ENCODE data around the gene PPP1R3A. TPM values are rescaled to one million over a fixed set of nuclear protein-coding genes. Genes with fewer than 3 reads are reported as not detected.

Gene PPP1R3A
- total RNA-seq, 2 donors from 2014 or later = not detected

GRCh38 chr7:113904521-113904920 is 14.3 kb downstream of the PPP1R3A start:
- Mint-ChIP-seq H3K36me3 (ENCODE audit: low read depth) (no peaks in the 10 kb centered on the region), H3K4me1 (no peaks in the 10 kb centered on the region), H3K4me3 (no peak overlapping the region), H3K27ac (no peak overlapping the region), H3K27me3 (ENCODE audit: insufficient read depth) (peaks cover 41% of the 10 kb centered on the region), H3K9me3 (no peaks in the 10 kb centered on the region)
- peaks cover 73% of the 10 kb centered on the region for H3K27me3 ChIP-seq (ENCODE audit: control insufficient read depth, insufficient read depth, low read length, poor library complexity, severe bottlenecking)
- H3K9me3 ChIP-seq (ENCODE audit: control insufficient read depth, low read length) = no peaks in the 10 kb centered on the region
- H3K9ac ChIP-seq (ENCODE audit: extremely low read depth, low read length, poor library complexity, severe bottlenecking) = no peak overlapping the region
- no peak overlapping the region for H3K4me3 ChIP-seq (ENCODE audit: low read length)
- TF ChIP-seq CTCF (conservative IDR thresholded peaks at IDR 0.05) = no peak
- no peaks in the 10 kb centered on the region for H3K36me3 ChIP-seq (ENCODE audit: control insufficient read depth, insufficient read depth, low read length)
- no peak overlapping the region for H3K27ac ChIP-seq (ENCODE audit: low read depth, low read length)
- no peaks in the 10 kb centered on the region for H3K4me1 ChIP-seq (ENCODE audit: control insufficient read depth, insufficient read depth, low read length)
- 83% methylated on average over 1 of the region's 1 CpG; no CpG with 5 or more reads in 1 of the 2 experiments for WGBS, 2 experiments (ENCODE audit: insufficient coverage in 1 of 2, insufficient read length in 1 of 2)
- no peak for DNase-seq

GRCh38 chr7:113892818-113893217 is 26.0 kb downstream of the PPP1R3A start:
- TF ChIP-seq CTCF (conservative IDR thresholded peaks at IDR 0.05) = no peak
- Histone ChIP-seq H3K4me1 (ENCODE audit: control insufficient read depth, insufficient read depth, low read length) (no peaks in the 10 kb centered on the region), H3K9me3 (ENCODE audit: control insufficient read depth, low read length) (no peaks in the 10 kb centered on the region), H3K27me3 (ENCODE audit: control insufficient read depth, insufficient read depth, low read length, poor library complexity, severe bottlenecking) (peaks cover 98% of the 10 kb centered on the region), H3K4me3 (ENCODE audit: low read length) (no peak overlapping the region), H3K27ac (ENCODE audit: low read depth, low read length) (no peak overlapping the region), H3K9ac (ENCODE audit: extremely low read depth, low read length, poor library complexity, severe bottlenecking) (no peak overlapping the region), H3K36me3 (ENCODE audit: control insufficient read depth, insufficient read depth, low read length) (no peaks in the 10 kb centered on the region)
- DNase-seq = no peak
- no peaks in the 10 kb centered on the region for H3K9me3 Mint-ChIP-seq
- no peak overlapping the region for H3K27ac Mint-ChIP-seq
- H3K4me3 Mint-ChIP-seq = no peak overlapping the region
- H3K27me3 Mint-ChIP-seq (ENCODE audit: insufficient read depth) = peaks cover 85% of the 10 kb centered on the region
- H3K36me3 Mint-ChIP-seq (ENCODE audit: low read depth) = no peaks in the 10 kb centered on the region
- H3K4me1 Mint-ChIP-seq = peaks cover 15% of the 10 kb centered on the region
- 55% methylated on average over 3 of the region's 3 CpGs; no CpG with 5 or more reads in 1 of the 2 experiments for WGBS, 2 experiments (ENCODE audit: insufficient coverage in 1 of 2, insufficient read length in 1 of 2)

- no peaks in the 10 kb centered on the region for H3K9me3 Mint-ChIP-seq
- peaks cover 86% of the 10 kb centered on the region for H3K27me3 Mint-ChIP-seq (ENCODE audit: insufficient read depth)
- H3K4me3 Mint-ChIP-seq = no peak overlapping the region
- Histone ChIP-seq H3K4me3 (ENCODE audit: low read length) (no peak overlapping the region), H3K4me1 (ENCODE audit: control insufficient read depth, insufficient read depth, low read length) (no peaks in the 10 kb centered on the region), H3K27me3 (ENCODE audit: control insufficient read depth, insufficient read depth, low read length, poor library complexity, severe bottlenecking) (peaks cover 92% of the 10 kb centered on the region), H3K36me3 (ENCODE audit: control insufficient read depth, insufficient read depth, low read length) (no peaks in the 10 kb centered on the region), H3K27ac (ENCODE audit: low read depth, low read length) (no peak overlapping the region), H3K9ac (ENCODE audit: extremely low read depth, low read length, poor library complexity, severe bottlenecking) (no peak overlapping the region), H3K9me3 (ENCODE audit: control insufficient read depth, low read length) (no peaks in the 10 kb centered on the region)
- WGBS, 2 experiments (ENCODE audit: insufficient coverage in 1 of 2, insufficient read length in 1 of 2) = 63% methylated on average over 1 of the region's 1 CpG; no CpG with 5 or more reads in 1 of the 2 experiments
- TF ChIP-seq CTCF (conservative IDR thresholded peaks at IDR 0.05) = no peak
- H3K36me3 Mint-ChIP-seq (ENCODE audit: low read depth) = no peaks in the 10 kb centered on the region
- H3K4me1 Mint-ChIP-seq = peaks cover 10% of the 10 kb centered on the region
- H3K27ac Mint-ChIP-seq = no peak overlapping the region
- DNase-seq = no peak
Measured at GRCh38 chr7:113891828-113892227, 27.0 kb downstream of the PPP1R3A start.
